BJ (cell line): ENCODE results near the gene CCDC93. TPM values are rescaled to one million over a fixed set of nuclear protein-coding genes. Genes with fewer than 3 reads are reported as not detected.
A peak's percentile ranks its signal among the peaks of the same experiment; 100 is the strongest.

ENCODE experiments used
- CTCF ChIA-PET: fragments of 350-600 bp; formaldehyde crosslinking; extraction: SDS; loops from one replicate; lab custom pipeline; 2021; ENCODE audit warnings: antibody characterized with exemption, inconsistent platforms; lab: Yijun Ruan, JAX
- POLR2A ChIA-PET: fragments of 300-600 bp; sonication (Branson Sonifier 250); formaldehyde crosslinking; extraction: SDS; loops from one replicate; lab custom pipeline; 2021; ENCODE audit warnings: antibody characterized with exemption; lab: Charles Lee
- DNase-seq: peaks from one replicate; pipeline ENCODE4 v3.0.0-alpha.2; 2011; ENCODE audit warnings: low read depth
- H3K27me3 ChIP-seq: 2 replicates; pipeline ENCODE4 v1.6.0; 2011; ENCODE audit warnings: low read length; ENCODE audit not compliant: control insufficient read depth, insufficient read depth
- H3K36me3 ChIP-seq: 2 replicates; pipeline ENCODE4 v1.5.1; 2011; ENCODE audit warnings: low read length; ENCODE audit not compliant: control insufficient read depth, insufficient read depth
- H3K4me3 ChIP-seq: 2 replicates; pipeline ENCODE4 v1.5.1; 2011; ENCODE audit warnings: low read depth, mild to moderate bottlenecking, control low read depth, low read length
- CTCF ChIP-seq: IDR thresholded peaks from 2 replicates; pipeline ENCODE4 v1.5.1; 2011; ENCODE audit warnings: low read depth, mild to moderate bottlenecking, control low read depth, inconsistent platforms, low read length, moderate library complexity; ENCODE audit not compliant: insufficient read depth
- polyA minus RNA-seq: library from RNA; depleted of rRNA, polyadenylated mRNA; stranded (reverse); fragments of >200 nt; gene quantifications from 2 replicates; pipeline ENCODE4 v1.2.3, GENCODE V29; 2011; rRNA and poly(A)+ RNA removed
- polyA plus RNA-seq: library from polyadenylated mRNA; depleted of rRNA; stranded (reverse); fragments of >200 nt; gene quantifications from 2 replicates; pipeline ENCODE4 v1.2.3, GENCODE V29; 2011; rRNA removed

CCDC93 gene
- polyA plus RNA-seq (12.8 and 17.3 TPM in 2 replicates), polyA minus RNA-seq (13.6 and 14.3 TPM in 2 replicates)

DNA sequence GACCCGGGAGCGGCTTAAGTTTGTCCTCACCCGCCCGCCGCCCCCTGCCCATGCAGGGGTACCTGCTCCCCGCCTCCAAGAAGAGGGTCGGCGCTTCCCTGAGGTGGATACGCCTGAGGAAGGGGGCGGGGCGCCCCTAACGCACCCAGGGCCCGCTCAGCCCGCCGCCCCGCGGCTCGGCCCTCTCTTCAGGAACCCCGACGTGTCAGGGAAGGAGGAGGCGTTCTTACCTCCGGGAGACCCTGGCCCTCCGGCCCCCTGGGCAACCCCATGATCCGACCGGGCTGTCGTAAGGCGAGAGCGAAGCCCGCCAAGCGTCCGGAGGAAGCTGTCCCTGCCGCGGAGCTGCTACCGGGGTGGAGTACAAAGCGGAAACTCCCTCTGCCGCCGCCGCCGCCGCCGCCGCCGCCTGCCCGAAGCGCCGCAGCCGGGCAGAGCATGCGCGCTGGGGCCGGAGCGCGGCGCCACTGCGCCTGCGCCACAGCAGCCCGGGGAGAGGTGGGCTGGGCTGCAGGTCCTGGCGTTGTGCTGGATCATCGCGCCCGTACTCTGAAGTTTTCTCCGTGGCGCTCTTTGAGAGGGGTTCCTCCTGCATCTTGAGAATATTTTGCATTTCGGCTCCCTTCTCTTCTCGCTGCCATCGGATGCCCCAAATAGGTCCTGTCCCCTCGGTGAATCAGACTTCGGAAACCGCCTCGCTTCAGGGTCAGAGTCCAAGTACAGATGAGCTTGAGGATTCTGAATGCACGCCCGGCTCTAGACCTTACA, at the start of gene CCDC93:
Gene CCDC93, minus strand, starts transcription at position 347 of the 768 bp plus-strand sequence. Its CDS starts 75 bp downstream, at position 272.
- no peak for TF ChIP-seq CTCF
- H3K4me3 ChIP-seq = peak within 1 kb of the TSS; percentile 61
- ChIA-PET CTCF (interaction anchor here (0.5 to 2.4 kb wide), 9 partner anchors 11 to 199 kb away, joined by 3 to 11 read pairs (median 4); partner anchors contain the start of gene DDX18), POLR2A (interaction anchor here (0.6 kb wide), 1 partner anchor 329 kb away, joined by 3 read pairs; no protein-coding TSS in a partner anchor)
- H3K36me3 ChIP-seq = no peaks in the 10 kb centered on the region; the same call in 1 of the 2 replicates
- no peaks in the 10 kb centered on the region for H3K27me3 ChIP-seq
- DNase-seq = peak; percentile 31

DNA sequence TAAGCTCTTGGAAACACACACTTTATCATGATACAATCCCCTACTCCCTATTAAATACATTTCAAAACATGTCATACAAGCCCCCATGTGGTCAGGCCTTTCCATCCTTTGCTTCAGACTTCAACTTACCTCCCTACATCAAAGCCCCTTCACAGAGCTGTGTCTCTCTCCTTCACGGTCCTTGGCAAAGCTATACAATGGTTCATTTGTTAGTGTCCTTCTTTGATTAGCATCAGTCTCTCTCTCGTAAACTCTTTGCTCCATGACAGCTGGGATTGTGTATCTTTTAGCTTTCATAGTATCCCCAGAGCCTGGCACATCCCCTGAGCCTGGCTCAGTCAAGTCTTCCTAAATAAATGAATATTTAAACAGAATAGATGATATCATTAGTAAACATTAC, 48.8 kb upstream of the CCDC93 start:
- DNase-seq = no peak
- POLR2A ChIA-PET = no interaction called here
- Histone ChIP-seq H3K27me3 (no peaks in the 10 kb centered on the region), H3K36me3 (no peaks in the 10 kb centered on the region), H3K4me3 (no peak overlapping the region)
- TF ChIP-seq CTCF = no peak
- CTCF ChIA-PET = interaction anchor here (0.8 to 5.4 kb wide), 8 partner anchors 14 to 114 kb away, joined by 3 to 95 read pairs (median 4); partner anchors contain the start of genes CCDC93 and INSIG2

GRCh38 chr2:118062048-118062447, 48.2 kb upstream of the CCDC93 start:
- no peak for DNase-seq
- Histone ChIP-seq H3K4me3 (no peak overlapping the region), H3K36me3 (no peaks in the 10 kb centered on the region), H3K27me3 (no peaks in the 10 kb centered on the region)
- ChIA-PET CTCF (interaction anchor here (0.6 to 5.4 kb wide), 10 partner anchors 14 to 114 kb away, joined by 3 to 95 read pairs (median 4); partner anchors contain the start of genes CCDC93 and INSIG2), POLR2A (no interaction called here)
- TF ChIP-seq CTCF = no peak

GRCh38 chr2:118061135-118061955, 47.5 kb upstream of the CCDC93 start:
- Histone ChIP-seq H3K27me3 (no peaks in the 10 kb centered on the region), H3K4me3 (no peak overlapping the region), H3K36me3 (no peaks in the 10 kb centered on the region)
- TF ChIP-seq CTCF = peak; percentile 55
- POLR2A ChIA-PET = no interaction called here
- DNase-seq = no peak
- CTCF ChIA-PET = interaction anchor here (0.6 to 5.4 kb wide), 15 partner anchors 11 to 115 kb away, joined by 3 to 95 read pairs (median 4); partner anchors contain the start of genes CCDC93 and INSIG2
